ENCODE measurements around the gene COMTD1. TPM values are rescaled to one million over a fixed set of nuclear protein-coding genes. Genes with fewer than 3 reads are reported as not detected.

COMTD1 gene
- total and polyA plus RNA-seq, 2 donors (not counting 3 experiments of a cell fraction or from before 2014, with no cell fraction given) = 18.4 to 18.6 TPM

DNA sequence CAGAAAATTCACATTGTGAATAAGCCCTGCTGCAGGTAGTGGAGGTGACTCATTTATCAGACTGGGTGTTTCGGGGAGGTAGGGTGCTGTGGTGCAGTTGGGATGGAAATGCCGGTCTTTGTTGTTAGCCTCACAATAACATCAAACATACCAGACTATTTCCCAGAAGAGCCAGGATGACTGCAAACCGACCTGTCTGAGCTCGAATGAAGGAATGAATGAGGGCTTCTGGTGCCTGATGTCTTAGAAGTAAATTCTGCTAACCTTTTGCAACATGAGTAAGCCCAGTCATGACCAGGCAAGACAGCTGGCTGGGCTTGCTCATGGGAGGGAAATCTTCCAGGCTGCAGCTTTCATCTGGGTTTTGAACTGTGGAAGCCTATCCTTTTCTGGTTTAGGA is 27.6 kb downstream of the COMTD1 start:
- Histone ChIP-seq H3K9ac (replicated peaks; ENCODE audit: extremely low read depth, insufficient read depth, low read length) (no peak overlapping the region), H3K27ac (ENCODE audit: insufficient read depth, low read depth, low read length) (no peak overlapping the region), H3K9me1 (replicated peaks; ENCODE audit: control insufficient read depth, extremely low read depth, insufficient read depth, low read length) (no peaks in the 10 kb centered on the region), H2AFZ (ENCODE audit: low read depth, low read length) (no peak overlapping the region), H3K4me3 (replicated peaks in 1 of 3; ENCODE audit: insufficient read depth in 1 of 3, low read depth in 1 of 3, low read length in 3 of 3) (no peak overlapping the region), H3K36me3 (ENCODE audit: control insufficient read depth in 2 of 2, extremely low read depth in 1 of 2, insufficient read depth in 2 of 2, low read length in 2 of 2) (peaks cover 2 to 9% of the 10 kb centered on the region in 2 experiments), H4K20me1 (replicated peaks; ENCODE audit: control insufficient read depth, extremely low read depth, insufficient read depth, low read length) (peaks cover 3% of the 10 kb centered on the region), H3K4me1 (ENCODE audit: control insufficient read depth, extremely low read depth, insufficient read depth, low read length) (peaks cover 21% of the 10 kb centered on the region), H3K79me2 (ENCODE audit: control insufficient read depth, insufficient read depth, low read length) (peaks cover 25% of the 10 kb centered on the region), H3K9me3 (replicated peaks; ENCODE audit: control insufficient read depth, insufficient read depth, low read length) (no peaks in the 10 kb centered on the region), H3K27me3 (ENCODE audit: control insufficient read depth in 2 of 2, insufficient read depth in 2 of 2, low read length in 2 of 2) (no peaks in the 10 kb centered on the region), H3K4me2 (ENCODE audit: insufficient read depth, low read length) (no peak overlapping the region)
- BruUV-seq (replicated peaks) = no TSS peak
- DNase-seq (ENCODE audit: low read depth, low spot score) = no peak
- dilution Hi-C loops (cut with MboI; ENCODE audit: extremely low pct_ligation_motif_present, low sequenced_read_pairs) (no loop called here), intact Hi-C loops (cut with micrococcal nuclease) (no loop called here)
- no peak for FAIRE-seq
- TF ChIP-seq, protein P1, sequence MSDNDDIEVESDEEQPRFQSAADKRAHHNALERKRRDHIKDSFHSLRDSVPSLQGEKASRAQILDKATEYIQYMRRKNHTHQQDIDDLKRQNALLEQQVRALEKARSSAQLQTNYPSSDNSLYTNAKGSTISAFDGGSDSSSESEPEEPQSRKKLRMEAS (IDR thresholded peaks at IDR 0.05; ENCODE audit: insufficient read depth, insufficient read length) = no peak
- no peak for TF ChIP-seq FOS (IDR thresholded peaks at IDR 0.05; ENCODE audit: borderline replicate concordance, insufficient read depth, low read length)
- TF ChIP-seq EZH2 (IDR thresholded peaks at IDR 0.05; ENCODE audit: borderline replicate concordance, low read depth, low read length, severe bottlenecking) = no peak
- no peak for TF ChIP-seq JUN (IDR thresholded peaks at IDR 0.05; ENCODE audit: borderline replicate concordance, insufficient read depth, insufficient read length, low read depth)
- POLR2A ChIA-PET = no interaction called here
- CTCF ChIA-PET = interaction anchor here (0.5 to 4.2 kb wide), 3 partner anchors 12 to 24 kb away, joined by 3 to 30 read pairs (median 4); no protein-coding TSS in a partner anchor

DNA sequence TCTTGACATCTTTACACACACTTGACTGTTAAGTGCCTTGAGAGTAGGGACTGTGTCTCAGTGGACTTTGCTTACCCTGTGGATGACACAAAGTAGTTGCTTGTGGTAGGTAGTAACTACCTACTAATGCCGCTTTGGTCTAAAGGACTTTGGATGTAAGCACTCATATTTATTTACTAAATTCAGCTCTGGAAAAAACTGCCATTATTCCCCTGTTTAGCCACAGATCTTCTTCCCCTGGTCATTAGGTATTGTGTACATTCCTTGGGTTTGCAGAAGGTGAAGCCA is 28.0 kb downstream of the COMTD1 start:
- POLR2A ChIA-PET = interaction anchor here (0.7 kb wide), 1 partner anchor 28 kb away, joined by 3 read pairs; no protein-coding TSS in a partner anchor
- Histone ChIP-seq H3K27ac (ENCODE audit: insufficient read depth, low read depth, low read length) (no peak overlapping the region), H3K4me1 (ENCODE audit: control insufficient read depth, extremely low read depth, insufficient read depth, low read length) (peaks cover 18% of the 10 kb centered on the region), H3K36me3 (ENCODE audit: control insufficient read depth in 2 of 2, extremely low read depth in 1 of 2, insufficient read depth in 2 of 2, low read length in 2 of 2) (peaks cover 2 to 5% of the 10 kb centered on the region in 2 experiments), H4K20me1 (replicated peaks; ENCODE audit: control insufficient read depth, extremely low read depth, insufficient read depth, low read length) (peaks cover 3% of the 10 kb centered on the region), H3K9ac (replicated peaks; ENCODE audit: extremely low read depth, insufficient read depth, low read length) (no peak overlapping the region), H3K79me2 (ENCODE audit: control insufficient read depth, insufficient read depth, low read length) (peaks cover 22% of the 10 kb centered on the region), H3K4me2 (ENCODE audit: insufficient read depth, low read length) (no peak overlapping the region), H3K9me3 (replicated peaks; ENCODE audit: control insufficient read depth, insufficient read depth, low read length) (no peaks in the 10 kb centered on the region), H3K27me3 (ENCODE audit: control insufficient read depth in 2 of 2, insufficient read depth in 2 of 2, low read length in 2 of 2) (no peaks in the 10 kb centered on the region), H3K9me1 (replicated peaks; ENCODE audit: control insufficient read depth, extremely low read depth, insufficient read depth, low read length) (no peaks in the 10 kb centered on the region), H2AFZ (ENCODE audit: low read depth, low read length) (no peak overlapping the region), H3K4me3 (replicated peaks in 1 of 3; ENCODE audit: insufficient read depth in 1 of 3, low read depth in 1 of 3, low read length in 3 of 3) (no peak overlapping the region)
- TF ChIP-seq POLR2AphosphoS5 (IDR thresholded peaks at IDR 0.05; ENCODE audit: insufficient read depth, low read depth, low read length) (no peak), FOS (IDR thresholded peaks at IDR 0.05; ENCODE audit: borderline replicate concordance, insufficient read depth, low read length) (no peak)
- TF ChIP-seq, protein P1 (IDR thresholded peaks at IDR 0.05; ENCODE audit: insufficient read depth, insufficient read length) = no peak
- DNase-seq (ENCODE audit: low read depth, low spot score) (no peak), FAIRE-seq (no peak)
- intact Hi-C loops (cut with micrococcal nuclease) = no loop called here
- CTCF ChIA-PET = interaction anchor here (0.6 to 4.2 kb wide), 2 partner anchors 12 to 24 kb away, joined by 4 to 30 read pairs; no protein-coding TSS in a partner anchor
- BruUV-seq (replicated peaks) = no TSS peak
- dilution Hi-C loops (cut with MboI; ENCODE audit: extremely low pct_ligation_motif_present, low sequenced_read_pairs) = no loop called here
